ENCODE results near the gene AGBL1.

The AGBL1 gene

GRCh38 chr15:86610038-86610437 lies 530.4 kb downstream of the AGBL1 start:
- DNase-seq, result no peak

- DNase-seq, result no peak
Observed at GRCh38 chr15:86611417-86612040, 531.9 kb downstream of the AGBL1 start.

- DNase-seq, result no peak
Observed at GRCh38 chr15:86615411-86615810, 535.7 kb downstream of the AGBL1 start.

GRCh38 chr15:86615816-86616215 lies 536.1 kb downstream of the AGBL1 start:
- no peak for DNase-seq

- no peak for DNase-seq
Observed at GRCh38 chr15:86616771-86617170, 537.1 kb downstream of the AGBL1 start.

GRCh38 chr15:86620157-86620556 lies 540.5 kb downstream of the AGBL1 start:
- no peak for DNase-seq

GRCh38 chr15:86620641-86621349 lies 541.1 kb downstream of the AGBL1 start:
- no peak for DNase-seq

GRCh38 chr15:86623236-86623635 lies 543.6 kb downstream of the AGBL1 start:
- no peak for DNase-seq

GRCh38 chr15:86624261-86625036 lies 544.8 kb downstream of the AGBL1 start:
- no peak for DNase-seq

- no peak for DNase-seq
Observed at GRCh38 chr15:86629409-86630356, 550.0 kb downstream of the AGBL1 start.

- no peak for DNase-seq
Observed at GRCh38 chr15:86630946-86631345, 551.3 kb downstream of the AGBL1 start.

GRCh38 chr15:86634146-86634545 lies 554.5 kb downstream of the AGBL1 start:
- no peak for DNase-seq

- no peak for DNase-seq
Observed at GRCh38 chr15:86634992-86635638, 555.4 kb downstream of the AGBL1 start.

GRCh38 chr15:86644339-86644738 lies 564.7 kb downstream of the AGBL1 start:
- DNase-seq, result no peak

GRCh38 chr15:86645925-86646500 lies 566.3 kb downstream of the AGBL1 start:
- no peak for DNase-seq

- DNase-seq, result no peak
Observed at GRCh38 chr15:86647810-86648440, 568.3 kb downstream of the AGBL1 start.

- no peak for DNase-seq
Observed at GRCh38 chr15:86649277-86649676, 569.6 kb downstream of the AGBL1 start.

- DNase-seq, result no peak
Observed at GRCh38 chr15:86650094-86650493, 570.4 kb downstream of the AGBL1 start.

- DNase-seq, result no peak
Observed at GRCh38 chr15:86653344-86654197, 573.9 kb downstream of the AGBL1 start.

GRCh38 chr15:86654501-86654900 lies 574.8 kb downstream of the AGBL1 start:
- DNase-seq, result no peak

All from NCI-H1092 treated with DMSO at 0.1 percent for 48 hours (cell line).